AG09309 (cell line): Measurements from ENCODE around the gene PLA2R1.

ENCODE experiments used
- DNase-seq: peaks from one replicate; pipeline ENCODE4 v3.0.0-alpha.2; 2010; ENCODE audit warnings: low read depth
- H3K4me3 ChIP-seq: 2 replicates; pipeline ENCODE4 v1.5.1; 2011; ENCODE audit warnings: mild to moderate bottlenecking, low read depth, low read length, moderate library complexity; ENCODE audit not compliant: control insufficient read depth
- TF ChIP-seq, protein P1 (sequence below): IDR thresholded peaks from 2 replicates; pipeline ENCODE4 v1.5.1; 2011; ENCODE audit warnings: mild to moderate bottlenecking, low read depth, low read length, inconsistent platforms; ENCODE audit not compliant: insufficient read depth, control insufficient read depth; ENCODE audit errors: missing control alignments

The PLA2R1 gene

DNA sequence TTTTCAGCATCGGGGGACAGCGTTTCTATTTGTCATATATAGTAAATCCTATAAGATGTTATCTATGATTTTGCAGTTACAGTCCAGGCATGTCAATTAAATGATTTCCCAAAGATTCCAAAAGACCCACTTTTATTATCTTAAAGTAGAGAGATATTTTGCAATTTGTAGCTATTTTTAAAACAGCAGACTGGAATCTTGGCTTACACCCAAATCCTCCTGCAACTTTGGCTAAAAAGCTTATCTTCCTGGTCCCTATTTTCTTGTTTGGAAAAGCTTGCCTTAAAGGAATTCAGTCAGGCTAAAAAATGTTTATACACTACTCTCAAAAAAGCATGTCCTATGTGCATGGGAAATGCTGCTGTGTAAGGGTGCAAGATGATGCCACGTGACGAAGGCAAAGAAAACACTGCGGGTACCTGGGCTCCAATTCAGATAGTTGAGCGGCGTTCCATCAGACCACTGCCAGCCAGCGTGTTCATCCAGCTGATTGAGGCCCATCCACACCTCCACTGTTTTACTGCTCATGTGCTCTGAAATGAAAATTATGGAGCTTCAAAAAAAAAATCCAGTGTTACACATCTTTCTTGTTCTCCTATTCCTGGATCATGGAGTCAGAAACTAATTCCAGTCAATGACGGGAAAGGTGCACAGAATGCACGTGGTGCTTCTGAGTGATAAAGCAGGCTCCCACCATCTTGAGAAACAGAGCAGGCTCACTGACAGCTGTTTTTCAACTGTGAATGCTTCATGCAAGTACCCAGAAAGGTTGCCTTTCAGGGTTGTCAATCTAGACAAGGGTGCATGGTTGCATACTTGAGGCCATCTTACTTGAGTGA, 33.8 kb downstream of the PLA2R1 start:
- TF ChIP-seq, protein P1, sequence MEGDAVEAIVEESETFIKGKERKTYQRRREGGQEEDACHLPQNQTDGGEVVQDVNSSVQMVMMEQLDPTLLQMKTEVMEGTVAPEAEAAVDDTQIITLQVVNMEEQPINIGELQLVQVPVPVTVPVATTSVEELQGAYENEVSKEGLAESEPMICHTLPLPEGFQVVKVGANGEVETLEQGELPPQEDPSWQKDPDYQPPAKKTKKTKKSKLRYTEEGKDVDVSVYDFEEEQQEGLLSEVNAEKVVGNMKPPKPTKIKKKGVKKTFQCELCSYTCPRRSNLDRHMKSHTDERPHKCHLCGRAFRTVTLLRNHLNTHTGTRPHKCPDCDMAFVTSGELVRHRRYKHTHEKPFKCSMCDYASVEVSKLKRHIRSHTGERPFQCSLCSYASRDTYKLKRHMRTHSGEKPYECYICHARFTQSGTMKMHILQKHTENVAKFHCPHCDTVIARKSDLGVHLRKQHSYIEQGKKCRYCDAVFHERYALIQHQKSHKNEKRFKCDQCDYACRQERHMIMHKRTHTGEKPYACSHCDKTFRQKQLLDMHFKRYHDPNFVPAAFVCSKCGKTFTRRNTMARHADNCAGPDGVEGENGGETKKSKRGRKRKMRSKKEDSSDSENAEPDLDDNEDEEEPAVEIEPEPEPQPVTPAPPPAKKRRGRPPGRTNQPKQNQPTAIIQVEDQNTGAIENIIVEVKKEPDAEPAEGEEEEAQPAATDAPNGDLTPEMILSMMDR: no peak
- peak; percentile 54 for DNase-seq
- H3K4me3 ChIP-seq: no peak overlapping the region

DNA sequence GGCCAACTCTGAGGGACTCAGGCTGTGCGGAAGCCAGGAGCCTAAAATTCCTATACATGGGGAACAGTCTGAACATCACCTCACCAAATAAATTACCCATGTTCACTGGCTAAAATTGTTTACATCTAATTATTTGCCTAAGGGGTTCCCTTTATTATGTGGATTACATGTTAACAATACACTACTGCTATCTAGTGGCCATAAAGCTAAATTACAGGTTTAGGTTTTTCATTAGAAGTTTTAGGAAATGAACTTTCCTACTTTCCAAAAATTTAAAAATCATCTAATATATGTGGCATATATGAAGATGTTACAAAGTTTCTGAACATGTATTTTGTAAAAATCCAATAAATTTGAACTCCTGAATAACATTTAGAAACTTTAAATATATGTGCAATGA, 40.3 kb downstream of the PLA2R1 start:
- no peak for DNase-seq

DNA sequence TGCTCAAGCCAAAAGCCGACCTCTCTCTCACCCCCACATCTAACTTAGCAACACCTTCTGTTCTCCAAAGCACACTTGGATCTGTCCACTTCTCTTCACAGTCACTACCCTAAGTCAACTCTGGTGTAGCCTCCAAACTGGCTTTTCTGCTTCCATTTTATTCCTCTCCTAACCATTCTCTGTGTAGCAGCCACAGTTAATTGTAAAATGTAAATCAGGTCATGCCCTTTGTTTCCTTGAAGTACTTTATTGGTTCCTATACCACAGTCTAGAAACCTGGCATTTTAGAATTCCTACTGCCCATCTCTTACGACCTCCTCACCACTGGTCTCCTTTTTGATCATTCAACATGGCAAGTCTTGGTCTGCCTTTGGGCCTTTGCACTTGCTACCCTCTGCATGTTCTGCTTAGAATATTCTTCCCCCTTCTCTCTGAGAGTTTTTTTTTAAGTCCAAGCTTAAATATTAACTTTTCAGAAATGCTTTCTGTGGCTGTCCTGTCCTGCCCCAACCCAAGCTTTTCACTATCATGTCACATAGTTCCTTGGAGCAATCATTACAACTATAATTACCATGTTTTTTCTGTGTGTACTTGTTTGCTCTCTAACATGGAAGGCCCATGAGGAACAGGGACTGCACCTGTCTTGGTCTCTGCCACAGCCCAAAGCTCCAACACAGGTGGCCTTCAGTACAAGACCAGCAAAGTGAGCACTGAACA, 42.9 kb downstream of the PLA2R1 start:
- no peak overlapping the region for H3K4me3 ChIP-seq
- TF ChIP-seq, protein P1: no peak

More for the DNA sequence above, 40.3 kb downstream of the PLA2R1 start:
- TF ChIP-seq, protein P1: no peak
- H3K4me3 ChIP-seq: no peak overlapping the region

DNA sequence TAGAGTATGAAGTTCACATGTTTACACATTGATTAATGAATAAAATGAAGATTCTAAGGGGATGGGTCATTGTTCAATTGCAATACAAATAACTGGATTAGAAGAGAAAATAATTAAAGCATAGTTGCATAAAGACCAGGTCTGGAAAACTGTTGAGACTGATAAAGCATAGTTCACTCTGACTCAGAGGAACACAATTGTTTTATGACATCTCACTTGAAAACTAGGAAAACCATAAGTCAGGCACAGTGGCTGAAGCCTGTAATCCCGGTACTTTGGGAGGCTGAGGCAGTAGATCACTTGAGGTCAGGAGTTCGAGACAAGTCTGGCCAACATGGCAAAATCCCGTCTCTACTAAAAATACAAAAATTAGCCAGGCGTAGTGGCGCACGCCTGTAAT, 46.7 kb downstream of the PLA2R1 start:
- TF ChIP-seq, protein P1: no peak
- DNase-seq: no peak
- no peak overlapping the region for H3K4me3 ChIP-seq

More for the DNA sequence above, 42.9 kb downstream of the PLA2R1 start:
- DNase-seq: no peak

DNA sequence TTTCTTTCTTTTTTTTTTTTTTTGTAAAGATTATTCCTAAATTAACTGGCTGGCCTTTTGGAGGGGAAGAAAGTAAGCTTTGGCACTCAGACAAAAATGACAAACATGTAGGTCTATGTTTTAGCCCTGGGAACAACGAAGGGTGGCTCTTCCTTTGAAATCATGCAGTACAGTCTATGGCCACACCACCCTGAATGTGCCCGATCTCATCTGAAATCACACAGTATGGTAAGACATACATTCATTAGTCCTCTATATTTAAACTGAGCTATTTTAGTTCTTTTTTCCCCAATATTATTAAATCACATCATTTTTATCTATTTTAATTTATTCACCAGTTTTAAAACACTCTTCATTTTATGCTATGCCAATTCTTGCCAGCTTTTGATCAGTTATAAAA, 48.2 kb downstream of the PLA2R1 start:
- TF ChIP-seq, protein P1: no peak
- DNase-seq: no peak
- H3K4me3 ChIP-seq: no peak overlapping the region

DNA sequence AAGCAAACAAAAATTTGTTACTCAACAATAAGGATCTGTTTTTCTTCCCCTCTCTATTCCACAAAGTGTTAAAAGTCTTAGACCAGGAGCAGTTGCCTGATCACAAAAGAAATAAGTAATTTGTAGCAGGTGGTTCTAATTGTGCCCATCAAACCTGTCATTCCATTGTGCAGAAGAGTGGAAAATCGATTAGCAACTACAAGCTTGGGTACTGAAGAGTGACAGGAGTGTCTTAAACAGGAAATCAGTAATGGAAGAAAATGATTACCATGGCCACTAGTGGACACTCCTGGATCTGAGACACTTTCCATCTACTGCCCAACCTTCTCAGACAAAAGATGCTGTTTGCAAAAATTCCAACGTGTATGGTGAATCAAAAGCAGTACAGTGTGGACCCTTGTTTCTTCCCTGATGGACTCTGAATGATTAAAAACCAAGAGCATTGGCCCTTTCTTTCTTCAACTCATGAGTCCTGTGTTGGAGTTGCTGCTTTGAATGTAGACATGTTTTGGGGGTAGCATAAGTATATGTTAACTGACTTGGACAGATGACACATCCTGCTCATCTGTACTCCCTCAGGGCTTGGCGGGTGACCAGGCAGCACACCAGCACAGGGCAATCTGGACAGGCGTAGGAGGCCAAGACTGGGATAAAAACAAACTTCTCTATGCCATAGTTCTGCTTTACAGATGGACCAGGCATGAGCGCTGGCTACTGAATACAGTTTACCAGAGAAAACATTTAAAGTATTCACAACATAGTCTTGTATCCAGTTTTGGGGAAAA, 51.9 kb downstream of the PLA2R1 start:
- no peak for DNase-seq
- TF ChIP-seq, protein P1: no peak
- H3K4me3 ChIP-seq: no peak overlapping the region
